Activated CD4-positive, alpha-beta memory T cell treated with anti-CD3 and anti-CD28 coated beads, Interleukin-2, amount 10 ng/mL, durations not matched to agents 7 days and 5 days (primary cell): ENCODE measurements around the gene EVC2. TPM values are rescaled to one million over a fixed set of nuclear protein-coding genes. Genes with fewer than 3 reads are reported as not detected.
"Not testable (repeated sequence)": the region's sequence is repeated elsewhere in the genome, so short reads cannot be mapped to it uniquely, and the experiment has no call there.

Experiments used
- CTCF ChIA-PET: fragments of 350-600 bp; sonication (Branson Sonifier 250); formaldehyde crosslinking; loops from one replicate; lab custom pipeline; 2021; ENCODE audit warnings: antibody characterized with exemption, inconsistent platforms; lab: Charles Lee
- POLR2A ChIA-PET: fragments of 350-600 bp; sonication (Branson Sonifier 250); formaldehyde crosslinking; loops from one replicate; lab custom pipeline; 2021; ENCODE audit warnings: antibody characterized with exemption; lab: Charles Lee
- DNase-seq: peaks from one replicate; pipeline ENCODE4 v3.0.0-alpha.2; 2020
- H3K27ac Mint-ChIP-seq: one replicate; pipeline ENCODE4 v1.8.0; 2021; ENCODE audit warnings: mild to moderate bottlenecking, mixed read lengths
- H3K27me3 Mint-ChIP-seq: one replicate; pipeline ENCODE4 v1.8.0; 2021; ENCODE audit warnings: mixed read lengths
- H3K36me3 Mint-ChIP-seq: one replicate; pipeline ENCODE4 v1.8.0; 2021; ENCODE audit warnings: low read depth, mixed read lengths
- H3K4me1 Mint-ChIP-seq: one replicate; pipeline ENCODE4 v1.8.0; 2021; ENCODE audit warnings: mixed read lengths
- H3K4me3 Mint-ChIP-seq: one replicate; pipeline ENCODE4 v1.8.0; 2021; ENCODE audit warnings: mild to moderate bottlenecking, mixed read lengths
- H3K9me3 Mint-ChIP-seq: one replicate; pipeline ENCODE4 v1.8.0; 2021; ENCODE audit warnings: mixed read lengths
- total RNA-seq, 2 experiments: library from RNA; stranded (reverse); gene quantifications; one replicate each; pipeline ENCODE4 v1.2.3, GENCODE V29; 2021

Gene EVC2
- total RNA-seq, 2 experiments from 2014 or later, result 2.2 TPM

DNA sequence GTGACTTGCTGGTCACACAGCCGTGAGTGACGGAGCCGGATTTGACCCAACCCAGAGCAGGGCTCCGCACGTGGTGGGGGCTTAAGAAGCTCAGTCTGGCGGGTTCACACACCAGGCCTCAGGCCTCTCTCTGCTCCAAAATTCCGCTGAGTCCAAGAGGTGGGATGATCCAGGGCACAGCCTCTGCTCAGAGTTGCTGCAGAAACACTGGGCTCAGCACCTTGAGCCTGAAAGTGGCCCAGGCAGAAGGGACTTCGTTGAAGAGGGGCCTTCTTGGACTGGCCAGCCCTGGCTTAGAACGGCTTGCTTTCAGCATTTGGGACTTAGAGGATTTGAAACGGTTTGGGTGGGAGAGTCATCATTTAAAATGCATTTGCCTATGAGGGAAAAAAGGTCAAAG is 23.8 kb upstream of the EVC2 start:
- CTCF ChIA-PET, result no interaction called here
- no peak for DNase-seq
- peaks cover 2% of the 10 kb centered on the region for H3K36me3 Mint-ChIP-seq
- no peaks in the 10 kb centered on the region for H3K27me3 Mint-ChIP-seq
- H3K4me1 Mint-ChIP-seq, result no peaks in the 10 kb centered on the region
- no peak overlapping the region for H3K27ac Mint-ChIP-seq
- H3K4me3 Mint-ChIP-seq, result no peak overlapping the region
- POLR2A ChIA-PET, result no interaction called here
- H3K9me3 Mint-ChIP-seq, result no peaks in the 10 kb centered on the region

DNA sequence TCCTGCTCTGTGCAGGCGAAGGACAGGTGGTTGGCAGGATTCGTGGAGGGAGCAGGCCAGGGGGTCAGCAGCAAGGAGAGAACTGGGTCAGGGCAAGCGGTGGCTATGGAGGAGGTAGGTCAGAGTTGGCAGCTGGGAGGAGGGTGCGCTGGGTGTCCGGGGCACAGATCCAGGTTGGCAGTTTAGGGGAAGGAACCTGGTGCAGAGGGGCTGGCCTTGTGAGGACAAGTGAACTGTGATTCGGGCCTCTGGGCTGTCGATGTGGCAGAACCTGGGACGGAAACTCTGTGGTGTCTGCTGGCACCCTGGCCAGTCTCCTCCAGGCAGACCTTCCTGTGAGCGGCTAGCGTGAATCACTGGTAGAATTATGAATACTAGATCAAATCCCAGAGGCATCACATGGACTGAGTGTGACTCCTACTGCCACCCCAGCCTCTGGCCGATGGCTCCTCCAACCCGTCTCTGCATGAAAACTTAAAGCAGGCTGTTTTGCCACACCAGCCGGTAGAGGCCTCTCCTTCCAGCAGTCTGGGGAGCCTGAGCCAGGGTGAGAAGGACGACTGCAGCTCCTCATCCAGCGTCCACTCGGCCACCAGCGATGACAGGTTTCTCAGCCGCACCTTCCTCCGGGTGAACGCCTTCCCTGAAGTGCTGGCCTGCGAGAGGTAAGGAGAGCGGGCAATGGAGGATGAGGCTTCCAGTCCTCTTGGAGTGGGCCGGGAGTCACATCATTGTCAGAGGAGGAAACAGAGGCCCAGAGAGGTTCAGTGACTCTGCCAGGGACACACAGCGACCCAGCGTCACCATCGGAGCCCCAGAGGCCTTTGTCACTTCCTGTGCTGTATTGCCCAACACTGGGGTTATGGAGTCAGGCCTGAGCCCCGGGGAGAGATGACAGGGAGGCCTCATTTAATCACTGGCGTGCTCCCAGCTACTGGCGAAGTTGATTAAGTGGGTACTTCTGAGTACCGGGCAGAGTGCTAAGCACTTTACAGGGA is 22.9 kb upstream of the EVC2 start:
- H3K4me3 Mint-ChIP-seq, result no peak overlapping the region
- CTCF ChIA-PET, result no interaction called here
- H3K4me1 Mint-ChIP-seq, result no peaks in the 10 kb centered on the region
- H3K36me3 Mint-ChIP-seq, result peaks cover 2% of the 10 kb centered on the region
- no peaks in the 10 kb centered on the region for H3K9me3 Mint-ChIP-seq
- no peak overlapping the region for H3K27ac Mint-ChIP-seq
- H3K27me3 Mint-ChIP-seq, result no peaks in the 10 kb centered on the region
- DNase-seq, result no peak
- POLR2A ChIA-PET, result no interaction called here

DNA sequence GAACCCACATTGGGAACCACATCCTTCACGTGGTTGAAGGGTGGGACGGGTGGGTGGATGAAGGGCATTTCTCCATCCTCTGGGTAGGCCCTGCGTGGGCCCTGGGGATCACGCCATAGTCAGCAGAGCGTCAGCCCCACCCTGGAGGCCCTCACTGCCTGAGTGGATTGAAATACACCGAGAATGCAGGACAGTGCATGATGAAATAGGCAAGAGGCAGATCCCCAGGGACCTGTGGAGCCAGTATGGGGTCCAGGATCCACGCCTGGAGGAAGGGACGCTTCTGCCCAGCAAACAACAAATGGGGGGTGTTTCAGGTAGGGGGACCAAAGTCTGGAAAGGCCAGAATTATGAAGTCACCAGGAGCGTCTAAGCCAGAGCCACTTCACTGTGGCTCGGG is 22.1 kb upstream of the EVC2 start:
- no peaks in the 10 kb centered on the region for H3K9me3 Mint-ChIP-seq
- ChIA-PET CTCF (no interaction called here), POLR2A (no interaction called here)
- no peak overlapping the region for H3K4me3 Mint-ChIP-seq
- H3K27me3 Mint-ChIP-seq, result no peaks in the 10 kb centered on the region
- no peaks in the 10 kb centered on the region for H3K4me1 Mint-ChIP-seq
- DNase-seq, result no peak
- H3K27ac Mint-ChIP-seq, result no peak overlapping the region
- peaks cover 2% of the 10 kb centered on the region for H3K36me3 Mint-ChIP-seq

DNA sequence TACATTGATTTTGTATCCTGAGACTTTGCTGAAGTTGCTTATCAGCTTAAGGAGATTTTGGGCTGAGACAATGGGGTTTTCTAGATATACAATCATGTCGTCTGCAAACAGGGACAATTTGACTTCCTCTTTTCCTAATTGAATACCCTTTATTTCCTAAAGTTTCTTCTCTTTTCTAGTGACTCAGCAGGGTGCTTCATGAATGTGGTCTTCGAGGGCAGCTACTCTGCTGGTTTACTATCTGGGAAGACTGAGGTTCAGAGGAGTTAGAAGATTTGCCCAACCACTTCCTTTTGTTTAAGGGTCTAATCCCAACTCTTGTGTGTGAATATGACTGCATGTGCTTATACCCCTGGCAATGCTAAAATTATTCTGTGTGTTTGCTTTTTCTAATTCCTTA is 20.1 kb upstream of the EVC2 start:
- H3K27me3 Mint-ChIP-seq, H3K27ac Mint-ChIP-seq, H3K36me3 Mint-ChIP-seq, H3K4me3 Mint-ChIP-seq, H3K9me3 Mint-ChIP-seq, H3K4me1 Mint-ChIP-seq, POLR2A ChIA-PET, DNase-seq, CTCF ChIA-PET: not testable (repeated sequence)

DNA sequence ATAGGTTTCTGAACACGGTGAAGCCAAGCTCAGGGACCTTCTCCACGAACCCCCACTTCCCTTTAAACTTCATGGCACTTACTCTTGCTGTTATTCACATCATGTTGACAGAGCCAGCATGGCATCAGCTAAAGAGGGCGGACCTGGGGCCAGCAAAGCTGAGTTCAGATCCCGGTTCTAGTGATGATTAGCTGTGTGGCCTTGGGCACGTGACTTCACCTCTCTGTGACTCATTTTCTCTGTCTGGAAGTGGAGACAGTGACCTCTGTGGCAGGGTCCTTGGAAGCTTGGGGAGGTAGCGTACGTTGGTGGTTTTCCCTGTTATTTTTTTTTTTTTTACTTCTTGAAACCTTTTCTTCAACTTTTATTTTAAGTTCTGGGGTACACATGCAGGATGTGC is 16.0 kb upstream of the EVC2 start:
- no peaks in the 10 kb centered on the region for H3K9me3 Mint-ChIP-seq
- H3K4me1 Mint-ChIP-seq, result no peaks in the 10 kb centered on the region
- no peak for DNase-seq
- CTCF ChIA-PET, result no interaction called here
- POLR2A ChIA-PET, result no interaction called here
- H3K27ac Mint-ChIP-seq, result no peak overlapping the region
- H3K4me3 Mint-ChIP-seq, result no peak overlapping the region
- peaks cover 2% of the 10 kb centered on the region for H3K36me3 Mint-ChIP-seq
- no peaks in the 10 kb centered on the region for H3K27me3 Mint-ChIP-seq

DNA sequence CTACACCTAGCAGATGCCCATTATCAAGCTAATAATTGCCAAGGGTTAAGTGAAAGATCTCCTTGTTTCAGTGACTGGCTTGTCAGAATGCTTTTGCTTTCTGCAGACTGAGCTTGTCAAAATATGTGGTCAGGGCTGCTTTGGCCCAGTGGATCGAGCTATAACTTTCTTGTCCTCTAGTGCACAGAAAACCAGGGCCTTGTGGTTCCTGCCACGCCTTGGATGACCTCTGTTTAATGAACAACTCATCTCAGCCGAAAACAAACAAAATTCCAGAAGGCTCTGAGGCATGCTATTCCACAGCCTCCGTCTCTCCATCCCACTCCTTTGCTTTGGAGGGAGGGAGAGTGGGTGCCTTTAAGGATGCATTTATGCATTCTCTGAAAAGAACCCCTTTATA is 14.0 kb upstream of the EVC2 start:
- CTCF ChIA-PET, result no interaction called here
- H3K4me1 Mint-ChIP-seq, result no peaks in the 10 kb centered on the region
- H3K27me3 Mint-ChIP-seq, result no peaks in the 10 kb centered on the region
- POLR2A ChIA-PET, result no interaction called here
- H3K36me3 Mint-ChIP-seq, result no peaks in the 10 kb centered on the region
- H3K9me3 Mint-ChIP-seq, result no peaks in the 10 kb centered on the region
- H3K4me3 Mint-ChIP-seq, result no peak overlapping the region
- DNase-seq, result no peak
- H3K27ac Mint-ChIP-seq, result no peak overlapping the region

DNA sequence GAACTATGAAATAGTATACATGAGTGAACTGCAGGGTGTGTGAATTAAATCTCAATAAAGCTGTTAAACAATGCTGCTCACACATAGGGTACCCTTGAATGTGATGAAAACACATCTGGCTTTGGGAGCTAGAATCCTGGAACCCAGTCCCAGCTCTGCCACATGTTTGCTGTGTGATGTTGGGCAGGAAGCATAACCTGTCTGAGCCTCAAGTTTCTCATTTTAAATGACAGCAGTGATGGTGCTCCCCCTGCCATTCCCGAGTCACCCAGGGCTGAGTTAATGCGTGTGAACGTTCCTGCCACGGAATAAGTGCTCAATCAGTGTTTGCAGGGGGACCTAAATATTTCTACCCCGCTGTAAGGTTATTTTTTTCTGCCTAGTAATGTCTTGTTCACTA is 13.6 kb upstream of the EVC2 start:
- DNase-seq, result no peak
- Mint-ChIP-seq H3K27ac (no peak overlapping the region), H3K4me3 (no peak overlapping the region), H3K27me3 (no peaks in the 10 kb centered on the region), H3K4me1 (no peaks in the 10 kb centered on the region), H3K36me3 (no peaks in the 10 kb centered on the region), H3K9me3 (no peaks in the 10 kb centered on the region)
- CTCF ChIA-PET, result no interaction called here
- POLR2A ChIA-PET, result no interaction called here

DNA sequence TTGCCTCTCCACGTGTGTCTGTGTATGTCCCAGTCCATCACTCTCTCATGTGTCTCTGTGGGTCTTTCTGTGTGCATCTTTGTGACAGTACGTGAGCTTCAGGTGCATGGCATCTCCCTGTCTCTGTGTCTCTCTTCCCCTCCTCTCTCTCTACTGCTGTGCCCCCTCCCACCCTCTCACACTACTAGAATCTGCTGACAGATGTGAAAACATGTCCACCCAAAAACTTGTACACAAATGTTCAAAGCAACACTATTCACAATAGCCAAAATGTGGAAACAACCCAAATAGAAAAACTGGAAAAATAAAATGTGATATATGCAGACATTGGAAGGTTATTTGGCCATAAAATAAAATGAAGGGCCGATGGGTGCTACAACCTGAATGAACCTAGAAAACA is 12.6 kb upstream of the EVC2 start:
- Mint-ChIP-seq H3K27me3 (no peaks in the 10 kb centered on the region), H3K9me3 (no peaks in the 10 kb centered on the region), H3K36me3 (no peaks in the 10 kb centered on the region), H3K4me1 (no peaks in the 10 kb centered on the region), H3K4me3 (no peak overlapping the region), H3K27ac (no peak overlapping the region)
- ChIA-PET POLR2A (no interaction called here), CTCF (no interaction called here)
- DNase-seq, result no peak

DNA sequence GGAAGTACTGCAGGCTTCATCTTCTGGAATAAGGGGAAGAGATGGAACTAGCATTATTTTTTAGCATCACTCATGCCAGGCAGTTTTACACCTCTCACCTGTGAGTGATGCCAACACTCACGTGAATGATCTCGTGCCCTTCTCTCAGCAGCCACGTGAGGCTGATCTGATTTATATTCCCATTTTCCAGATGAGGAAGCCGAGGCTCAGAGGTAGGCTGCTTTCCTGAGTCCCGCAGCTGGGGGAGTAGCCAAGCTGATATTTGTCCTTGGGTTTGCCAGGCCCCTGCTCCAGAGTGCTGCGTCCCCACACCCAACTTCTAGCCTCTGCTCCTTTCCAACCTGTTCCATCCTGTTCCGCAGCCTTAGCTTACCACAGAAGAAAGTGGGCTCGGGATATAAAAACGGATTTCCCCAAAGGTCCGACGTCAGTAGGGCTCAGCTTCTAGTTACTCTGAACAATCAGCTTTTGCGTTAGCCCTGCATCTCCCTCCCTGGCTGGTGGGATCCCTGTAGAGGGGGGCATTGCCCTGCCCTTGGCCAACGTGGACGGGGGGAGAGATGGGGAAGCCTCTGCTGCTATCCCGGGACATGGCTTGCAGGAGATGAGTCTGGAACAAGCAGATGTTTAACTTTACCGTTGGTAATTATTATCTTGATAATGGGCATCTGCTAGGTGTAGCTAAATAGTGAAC is 11.9 kb upstream of the EVC2 start:
- Mint-ChIP-seq H3K36me3 (no peaks in the 10 kb centered on the region), H3K27ac (no peak overlapping the region), H3K27me3 (no peaks in the 10 kb centered on the region), H3K9me3 (peaks cover 1% of the 10 kb centered on the region), H3K4me3 (no peak overlapping the region), H3K4me1 (no peaks in the 10 kb centered on the region)
- CTCF ChIA-PET, result no interaction called here
- POLR2A ChIA-PET, result no interaction called here
- no peak for DNase-seq

DNA sequence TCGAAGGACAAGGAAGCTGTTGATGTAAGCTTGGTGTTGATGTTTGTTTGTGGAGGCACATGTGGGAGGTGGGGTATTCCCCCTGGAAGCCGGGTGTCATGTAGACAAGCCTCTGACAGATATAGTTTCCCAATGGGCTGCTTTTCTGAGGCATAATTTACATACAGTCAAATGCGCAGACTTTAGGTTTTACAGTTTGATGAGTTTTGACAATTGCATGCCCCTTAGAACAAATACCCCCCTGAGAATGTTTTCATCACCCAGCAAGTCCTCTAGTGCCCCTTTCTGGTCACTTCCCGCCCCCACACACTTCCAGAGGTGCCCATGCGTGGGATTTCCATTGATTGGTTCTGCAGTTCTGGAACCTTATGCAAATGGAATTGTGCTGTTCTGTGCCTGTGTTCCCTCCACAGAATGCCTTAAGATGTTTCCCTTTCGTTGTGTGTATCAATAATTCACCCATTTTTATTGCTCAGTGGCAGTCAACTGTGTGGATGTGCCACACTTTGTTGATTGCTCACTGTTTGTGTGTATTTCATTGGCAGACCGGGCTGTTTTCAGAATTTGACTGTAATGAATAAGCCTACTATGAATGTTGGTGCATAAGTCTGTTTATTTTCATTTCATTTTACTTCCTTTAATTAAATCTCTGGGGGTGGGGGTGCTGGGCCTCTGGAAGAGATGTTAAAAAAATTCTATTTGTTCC is 11.1 kb upstream of the EVC2 start:
- Mint-ChIP-seq H3K9me3 (peaks cover 5% of the 10 kb centered on the region), H3K27ac (no peak overlapping the region), H3K4me3 (no peak overlapping the region), H3K4me1 (no peaks in the 10 kb centered on the region), H3K27me3 (no peaks in the 10 kb centered on the region), H3K36me3 (peaks cover 2% of the 10 kb centered on the region)
- DNase-seq, result no peak
- POLR2A ChIA-PET, result no interaction called here
- CTCF ChIA-PET, result no interaction called here

DNA sequence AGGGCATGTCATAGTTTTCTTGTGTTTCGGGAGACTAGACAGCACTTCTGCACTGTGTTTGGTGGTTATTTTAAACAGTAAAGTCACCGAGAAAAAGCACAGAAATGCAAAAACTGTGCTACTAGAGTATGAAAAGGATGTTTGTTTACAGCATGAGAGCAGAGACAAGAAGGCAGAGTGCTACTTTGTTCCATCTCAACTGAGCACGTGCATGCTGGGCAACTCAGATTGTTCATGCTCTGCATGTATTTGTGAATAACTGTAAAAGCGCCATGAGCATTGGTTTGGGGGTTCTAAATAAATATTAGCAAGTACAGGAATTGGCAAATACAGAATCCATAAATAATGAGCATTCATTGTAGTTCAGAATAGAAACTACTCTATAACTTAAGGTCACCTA is 10.1 kb upstream of the EVC2 start:
- no peaks in the 10 kb centered on the region for H3K4me1 Mint-ChIP-seq
- H3K27ac Mint-ChIP-seq, result no peak overlapping the region
- peaks cover 2% of the 10 kb centered on the region for H3K36me3 Mint-ChIP-seq

DNA sequence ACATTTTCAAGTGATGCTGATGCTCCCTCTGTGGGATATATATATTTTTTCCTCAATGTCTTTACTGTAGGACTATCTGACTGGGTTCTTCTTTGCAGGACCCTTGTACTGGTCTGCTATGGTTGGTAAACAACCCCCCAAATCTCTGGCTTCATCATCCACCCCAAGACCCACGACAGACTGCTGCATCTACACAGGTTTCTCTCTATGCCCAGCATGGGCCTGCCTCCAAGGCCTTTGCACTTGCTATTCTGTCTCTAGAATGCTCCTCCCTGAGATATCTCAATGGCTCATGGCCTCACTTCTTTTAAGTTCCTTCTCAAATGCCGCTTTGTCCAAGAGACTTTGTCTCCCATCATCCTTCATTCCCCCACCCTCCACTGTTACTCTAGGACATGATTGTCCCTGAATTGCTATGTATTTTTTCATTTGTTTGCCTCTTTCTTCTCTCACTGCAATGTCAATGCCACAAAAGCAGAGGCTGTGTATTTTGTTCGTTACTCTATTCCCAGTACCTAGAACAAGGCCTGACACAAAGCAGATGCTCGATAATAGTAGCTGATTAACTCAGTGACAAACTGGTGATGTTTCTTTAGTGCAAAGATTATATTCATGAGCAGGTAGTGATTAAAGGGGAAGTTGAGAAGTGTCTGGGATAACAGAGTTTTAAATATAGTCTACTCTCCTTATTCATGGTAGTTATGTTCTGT is 9.2 kb upstream of the EVC2 start:
- Mint-ChIP-seq H3K27ac (no peak overlapping the region), H3K9me3 (peaks cover 5% of the 10 kb centered on the region), H3K36me3 (peaks cover 3% of the 10 kb centered on the region), H3K27me3 (peaks cover 2% of the 10 kb centered on the region), H3K4me1 (peaks cover 1% of the 10 kb centered on the region), H3K4me3 (no peak overlapping the region)
- DNase-seq, result no peak
- ChIA-PET POLR2A (no interaction called here), CTCF (no interaction called here)

More for the DNA sequence above, 10.1 kb upstream of the EVC2 start:
- DNase-seq, result no peak
- Mint-ChIP-seq H3K27me3 (no peaks in the 10 kb centered on the region), H3K4me3 (no peak overlapping the region), H3K9me3 (peaks cover 5% of the 10 kb centered on the region)
- ChIA-PET CTCF (no interaction called here), POLR2A (no interaction called here)

DNA sequence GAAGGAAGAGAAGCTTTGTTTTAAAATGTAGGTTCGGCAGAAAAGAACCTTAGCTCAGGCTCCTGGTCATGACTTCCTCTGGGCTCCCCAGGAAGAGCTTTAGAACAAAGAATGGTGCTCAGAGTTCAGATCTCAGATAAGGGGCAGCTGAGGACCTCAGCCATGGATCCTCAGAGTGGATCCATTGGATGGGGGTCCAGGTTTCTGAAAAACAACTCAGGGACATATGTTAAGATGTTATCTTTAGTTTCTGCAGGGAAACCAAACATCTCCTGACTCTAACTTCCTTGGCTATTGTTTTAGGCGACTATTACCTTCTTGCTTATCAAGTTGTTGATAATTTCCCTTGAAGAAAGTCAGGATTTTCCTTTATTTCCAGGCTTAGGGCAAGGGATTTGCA is 8.0 kb upstream of the EVC2 start:
- Mint-ChIP-seq H3K4me3 (no peak overlapping the region), H3K4me1 (peaks cover 11% of the 10 kb centered on the region), H3K9me3 (peaks cover 5% of the 10 kb centered on the region), H3K27me3 (peaks cover 11% of the 10 kb centered on the region), H3K27ac (no peak overlapping the region), H3K36me3 (peaks cover 5% of the 10 kb centered on the region)
- ChIA-PET CTCF (no interaction called here), POLR2A (no interaction called here)
- DNase-seq, result no peak
